ENCODE results near the gene PTPRM. TPM values are rescaled to one million over a fixed set of nuclear protein-coding genes. Genes with fewer than 3 reads are reported as not detected.

The PTPRM gene
- total and polyA plus RNA-seq, 2 of the 8 experiments (the other 6 are each of a cell fraction or from before 2014, with no cell fraction given) = 4.1 to 7.0 TPM

- no peaks in the 10 kb centered on the region for H3K23me2 ChIP-seq (ENCODE audit: low read depth, low read length)
- H2AFZ ChIP-seq (ENCODE audit: low read length) = no peak overlapping the region
- no peaks in the 10 kb centered on the region for H3K27me3 ChIP-seq (replicated peaks in 1 of 4; ENCODE audit: control insufficient read depth in 3 of 4, extremely low read depth in 1 of 4, insufficient read depth in 3 of 4, low read length in 3 of 4)
- no peaks in the 10 kb centered on the region for H3K79me1 ChIP-seq (ENCODE audit: low read depth, low read length)
- peak overlapping the region; percentile 65; the same call in 1 of the 2 replicates for H2BK12ac ChIP-seq (ENCODE audit: low read depth, low read length)
- FAIRE-seq (peak; percentile 98), DNase-seq (ENCODE audit: low read depth in 1 of 2, low spot score in 2 of 2) (peak; percentile 66 to 84)
- no peak overlapping the region for H3K4me2 ChIP-seq (ENCODE audit: insufficient read depth in 1 of 2, low read depth in 2 of 2, low read length in 2 of 2)
- H2BK15ac ChIP-seq (ENCODE audit: low read length) = no peak overlapping the region
- H2BK20ac ChIP-seq (ENCODE audit: low read length) = 0 out of 2 replicates have a peak overlapping the region, but pooled peaks have one; percentile 82
- H3K79me2 ChIP-seq (ENCODE audit: control insufficient read depth in 1 of 2, insufficient read depth in 2 of 2, low read length in 2 of 2) = no peaks in the 10 kb centered on the region
- H2BK5ac ChIP-seq (ENCODE audit: low read depth, low read length) = no peak overlapping the region
- no peak overlapping the region for H2BK120ac ChIP-seq (replicated peaks; ENCODE audit: low read depth, low read length)
- H3K9me3 ChIP-seq (ENCODE audit: insufficient read depth in 2 of 2, low read depth in 1 of 2, low read length in 1 of 2) = no peaks in the 10 kb centered on the region
- H2AK5ac ChIP-seq (ENCODE audit: low read depth, low read length) = 0 out of 2 replicates have a peak overlapping the region, but pooled peaks have one; percentile 18
- H4K91ac ChIP-seq (replicated peaks; ENCODE audit: insufficient read length, low read length) = no peak overlapping the region
- no peak overlapping the region for H3K56ac ChIP-seq (replicated peaks; ENCODE audit: insufficient read length, low read depth, low read length)
- no peak overlapping the region for H4K5ac ChIP-seq (ENCODE audit: insufficient read length, low read depth, low read length)
- no peaks in the 10 kb centered on the region for H3K4me1 ChIP-seq (replicated peaks in 1 of 4; ENCODE audit: control insufficient read depth in 3 of 4, insufficient read depth in 4 of 4, low read length in 3 of 4)
- no peak overlapping the region for H3K9ac ChIP-seq (replicated peaks in 1 of 4; ENCODE audit: extremely low read depth in 1 of 4, low read depth in 3 of 4, low read length in 3 of 4)
- 66% methylated on average over 14 of the region's 14 CpGs; no CpG with 5 or more reads in 1 of the 2 experiments for WGBS, 2 experiments (ENCODE audit: extremely low coverage in 1 of 2, insufficient coverage in 1 of 2, insufficient read length in 1 of 2, insufficient replicate concordance in 2 of 2, low coverage in 1 of 2, low lambda C conversion rate in 2 of 2, missing lambda C conversion rate in 1 of 2)
- no peak overlapping the region for H3K4me3 ChIP-seq (ENCODE audit: extremely low read depth in 1 of 4, insufficient read depth in 2 of 4, low read depth in 3 of 4, low read length in 4 of 4)
- H3K36me3 ChIP-seq (ENCODE audit: control insufficient read depth in 2 of 4, insufficient read depth in 4 of 4, low read length in 3 of 4) = no peaks in the 10 kb centered on the region
- H3K23ac ChIP-seq (ENCODE audit: insufficient read length) = no peak overlapping the region
- H3K27ac ChIP-seq (ENCODE audit: low read depth, low read length) = no peak overlapping the region
- no peak overlapping the region for H4K8ac ChIP-seq (ENCODE audit: extremely low read depth, insufficient read depth, low read length)
- ChIA-PET CTCF (ENCODE audit: partially characterized antibody) (interaction anchor here (0.6 to 4.5 kb wide), 60 partner anchors 8 to 1227 kb away, joined by 3 to 18 read pairs (median 4); partner anchors contain the start of gene PTPRM), POLR2A (ENCODE audit: partially characterized antibody) (no interaction called here)
- no peaks in the 10 kb centered on the region for H4K20me1 ChIP-seq (replicated peaks in 1 of 2; ENCODE audit: control insufficient read depth in 1 of 2, insufficient read depth in 2 of 2, low read length in 2 of 2)
- no peak overlapping the region; the same call in 1 of the 2 replicates for H3K18ac ChIP-seq (ENCODE audit: extremely low read depth, low read length)
- H3K14ac ChIP-seq (ENCODE audit: insufficient read length) = no peak overlapping the region
- no peak overlapping the region for H3K4ac ChIP-seq (replicated peaks; ENCODE audit: insufficient read length, low read depth, low read length)
- TF ChIP-seq GTF2F1 (IDR thresholded peaks at IDR 0.05; ENCODE audit: borderline replicate concordance, low read depth, low read length) (no peak), CTCF (IDR thresholded peaks at IDR 0.05; ENCODE audit: control extremely low read depth in 1 of 3, insufficient read depth in 1 of 3, low read depth in 1 of 3, low read length in 3 of 3) (peak; percentile 86 to 96 (median 89)), RBBP5 (IDR thresholded peaks at IDR 0.05; ENCODE audit: borderline replicate concordance, low read depth, low read length) (no peak), SIRT6 (IDR thresholded peaks at IDR 0.05; ENCODE audit: low read length) (no peak), TEAD4 (IDR thresholded peaks at IDR 0.05; ENCODE audit: low read depth, low read length) (peak; percentile 35; the same call in 1 of the 2 replicates), SP2 (IDR thresholded peaks at IDR 0.05; ENCODE audit: low read length) (no peak), RAD21 (IDR thresholded peaks at IDR 0.05 in 1 of 2, conservative IDR thresholded peaks at IDR 0.05 in 1 of 2; ENCODE audit: low read depth in 2 of 2, low read length in 2 of 2) (peak; percentile 93 to 94), SAP30 (IDR thresholded peaks at IDR 0.05; ENCODE audit: insufficient read depth, insufficient replicate concordance, low read length) (no peak)
Observed at GRCh38 chr18:8389391-8390340, 822.5 kb downstream of the PTPRM start.
